ENCODE measurements around the gene HBS1L.

HBS1L gene

GRCh38 chr6:134997133-134997995, 57.3 kb downstream of the HBS1L start:
- no peak for DNase-seq

GRCh38 chr6:134995536-134995935, 59.1 kb downstream of the HBS1L start:
- no peak for DNase-seq

- no peak for DNase-seq
Observed at GRCh38 chr6:134994431-134994830, 60.2 kb downstream of the HBS1L start.

GRCh38 chr6:134992155-134992554, 62.5 kb downstream of the HBS1L start:
- DNase-seq = no peak

GRCh38 chr6:134990262-134990661, 64.4 kb downstream of the HBS1L start:
- DNase-seq = no peak

- DNase-seq = no peak
Observed at GRCh38 chr6:134984821-134985220, 69.8 kb downstream of the HBS1L start.

GRCh38 chr6:134983823-134984222, 70.8 kb downstream of the HBS1L start:
- DNase-seq = no peak

GRCh38 chr6:134982161-134982560, 72.5 kb downstream of the HBS1L start:
- DNase-seq = no peak

- DNase-seq = no peak
Observed at GRCh38 chr6:134980846-134981245, 73.8 kb downstream of the HBS1L start.

- DNase-seq = no peak
Observed at GRCh38 chr6:134979142-134979541, 75.5 kb downstream of the HBS1L start.

GRCh38 chr6:134974370-134974769, 80.3 kb downstream of the HBS1L start:
- no peak for DNase-seq

GRCh38 chr6:134967711-134968110, 86.9 kb downstream of the HBS1L start:
- no peak for DNase-seq

- DNase-seq = no peak
Observed at GRCh38 chr6:134964451-134965203, 90.0 kb downstream of the HBS1L start.

- DNase-seq = no peak
Observed at GRCh38 chr6:134962421-134962820, 92.2 kb downstream of the HBS1L start.

- DNase-seq = no peak
Observed at GRCh38 chr6:134961366-134961765, 93.3 kb downstream of the HBS1L start.

- DNase-seq = no peak
Observed at GRCh38 chr6:134959603-134960002, 95.0 kb downstream of the HBS1L start.

- DNase-seq = no peak
Observed at GRCh38 chr6:134956676-134957075, 97.9 kb downstream of the HBS1L start.

- DNase-seq = no peak
Observed at GRCh38 chr6:134956032-134956431, 98.6 kb downstream of the HBS1L start.

- DNase-seq = no peak
Observed at GRCh38 chr6:134954272-134955000, 100.2 kb downstream of the HBS1L start.

- no peak for DNase-seq
Observed at GRCh38 chr6:134951494-134952263, 102.9 kb downstream of the HBS1L start.

- DNase-seq = no peak
Observed at GRCh38 chr6:134950482-134950881, 104.1 kb downstream of the HBS1L start.

- no peak for DNase-seq
Observed at GRCh38 chr6:134949927-134950326, 104.7 kb downstream of the HBS1L start, which contains the start of gene ALDH8A1. Gene ALDH8A1, minus strand, starts transcription at chr6:134950101. Its CDS starts 48 bp downstream, at chr6:134950053.

- DNase-seq = no peak
Observed at GRCh38 chr6:134948691-134949090, 105.9 kb downstream of the HBS1L start.

All from midbrain (tissue), 1 donor.